ENCODE measurements around the gene NSUN5.

- TF ChIP-seq CTCF (IDR thresholded peaks at IDR 0.05) (no peak), POLR2A (IDR thresholded peaks at IDR 0.05) (no peak), POLR2AphosphoS5 (IDR thresholded peaks at IDR 0.05) (no peak)
These were observed 36.9 kb upstream of the NSUN5 start for GRCh38 chr7:73345538-73345937.

Measured in gastroesophageal sphincter (tissue), 3 donors.